Measurements from ENCODE around the gene WDFY4. TPM values are rescaled to one million over a fixed set of nuclear protein-coding genes. Genes with fewer than 3 reads are reported as not detected.
"Not testable (repeated sequence)": the region's sequence is repeated elsewhere in the genome, so short reads cannot be mapped to it uniquely, and the experiment has no call there.

WDFY4 gene, protein sequence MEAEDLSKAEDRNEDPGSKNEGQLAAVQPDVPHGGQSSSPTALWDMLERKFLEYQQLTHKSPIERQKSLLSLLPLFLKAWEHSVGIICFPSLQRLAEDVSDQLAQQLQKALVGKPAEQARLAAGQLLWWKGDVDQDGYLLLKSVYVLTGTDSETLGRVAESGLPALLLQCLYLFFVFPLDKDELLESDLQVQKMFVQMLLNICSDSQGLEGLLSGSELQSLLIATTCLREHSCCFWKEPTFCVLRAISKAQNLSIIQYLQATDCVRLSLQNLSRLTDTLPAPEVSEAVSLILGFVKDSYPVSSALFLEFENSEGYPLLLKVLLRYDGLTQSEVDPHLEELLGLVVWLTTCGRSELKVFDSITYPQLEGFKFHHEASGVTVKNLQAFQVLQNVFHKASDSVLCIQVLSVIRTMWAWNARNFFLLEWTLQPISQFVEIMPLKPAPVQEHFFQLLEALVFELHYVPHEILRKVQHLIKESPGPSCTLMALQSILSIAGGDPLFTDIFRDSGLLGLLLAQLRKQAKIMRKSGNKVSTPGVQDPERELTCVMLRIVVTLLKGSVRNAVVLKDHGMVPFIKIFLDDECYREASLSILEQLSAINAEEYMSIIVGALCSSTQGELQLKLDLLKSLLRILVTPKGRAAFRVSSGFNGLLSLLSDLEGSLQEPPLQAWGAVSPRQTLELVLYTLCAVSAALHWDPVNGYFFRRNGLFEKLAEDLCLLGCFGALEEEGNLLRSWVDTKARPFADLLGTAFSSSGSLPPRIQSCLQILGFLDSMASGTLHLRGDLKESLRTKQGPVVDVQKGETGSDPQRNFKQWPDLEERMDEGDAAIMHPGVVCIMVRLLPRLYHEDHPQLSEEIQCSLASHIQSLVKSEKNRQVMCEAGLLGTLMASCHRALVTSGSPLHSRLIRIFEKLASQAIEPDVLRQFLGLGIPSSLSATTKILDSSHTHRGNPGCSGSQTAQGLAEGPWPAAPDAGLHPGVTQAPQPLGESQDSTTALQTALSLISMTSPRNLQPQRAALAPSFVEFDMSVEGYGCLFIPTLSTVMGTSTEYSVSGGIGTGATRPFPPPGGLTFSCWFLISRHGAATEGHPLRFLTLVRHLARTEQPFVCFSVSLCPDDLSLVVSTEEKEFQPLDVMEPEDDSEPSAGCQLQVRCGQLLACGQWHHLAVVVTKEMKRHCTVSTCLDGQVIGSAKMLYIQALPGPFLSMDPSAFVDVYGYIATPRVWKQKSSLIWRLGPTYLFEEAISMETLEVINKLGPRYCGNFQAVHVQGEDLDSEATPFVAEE (N-terminal part only)
- 0.16 TPM in 1 of 2 replicates, not detected in the other for total RNA-seq (2014; rRNA removed; shearing (Covaris generic))

DNA sequence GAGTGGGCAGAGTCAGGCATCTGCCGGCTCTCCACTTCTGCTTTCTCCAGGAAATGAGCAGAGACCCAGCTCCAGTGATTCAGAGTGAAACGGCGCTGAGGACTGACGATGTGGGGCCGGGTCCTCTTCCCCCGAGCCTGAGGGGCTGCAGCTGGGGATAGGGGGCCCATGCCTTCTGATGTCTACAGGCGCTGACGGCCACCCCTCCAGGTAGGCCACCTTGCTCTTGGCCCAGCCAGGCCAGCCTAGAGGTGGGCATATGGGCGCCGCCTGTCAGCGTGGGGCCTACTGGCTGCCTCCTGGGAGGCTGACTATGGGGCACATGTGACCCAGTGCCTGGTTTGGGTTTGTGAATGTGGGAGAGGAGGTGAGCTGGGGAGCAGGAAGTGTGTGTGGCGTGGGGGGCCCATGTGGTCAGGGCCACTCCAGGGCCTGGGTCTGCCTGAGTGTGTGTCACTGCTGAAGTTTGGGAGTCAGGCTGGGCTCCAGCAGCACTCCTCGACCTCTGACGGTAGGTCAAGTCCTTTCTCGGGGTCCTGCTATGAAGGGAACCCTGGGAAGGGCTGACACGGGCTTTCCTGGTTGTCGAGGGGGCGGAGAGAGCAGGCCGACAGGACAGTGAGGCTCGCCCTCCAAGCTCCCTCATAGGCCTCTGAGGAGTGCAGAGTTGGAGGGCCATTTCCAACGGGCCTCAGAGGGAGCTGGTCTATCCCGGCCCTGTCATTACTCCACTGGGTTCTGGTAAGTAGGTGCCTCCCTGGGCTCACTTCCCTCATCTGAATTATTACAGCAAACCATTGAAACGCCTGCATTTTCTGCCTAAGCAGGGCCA, at the start of gene WDFY4:
TSS of gene WDFY4 (plus strand) at position 82 of the 832 bp plus-strand sequence. CDS start 24,860 bp downstream, outside the sequence.
- H3K27me3 ChIP-seq (replicated peaks) = 0 out of 2 replicates have a peak, but pooled peaks cover 3% of the 10 kb centered on the region
- H3K9me3 ChIP-seq (replicated peaks) = no peaks in the 10 kb centered on the region
- H3K4me1 ChIP-seq (replicated peaks) = no peaks in the 10 kb centered on the region
- H3K27ac ChIP-seq = no peak within 1 kb of the TSS
- no peak within 1 kb of the TSS for H3K4me3 ChIP-seq
- no peak for DNase-seq (ENCODE audit: low read depth in 1 of 2, low spot score in 2 of 2)
- H3K36me3 ChIP-seq = no peaks in the 10 kb centered on the region

DNA sequence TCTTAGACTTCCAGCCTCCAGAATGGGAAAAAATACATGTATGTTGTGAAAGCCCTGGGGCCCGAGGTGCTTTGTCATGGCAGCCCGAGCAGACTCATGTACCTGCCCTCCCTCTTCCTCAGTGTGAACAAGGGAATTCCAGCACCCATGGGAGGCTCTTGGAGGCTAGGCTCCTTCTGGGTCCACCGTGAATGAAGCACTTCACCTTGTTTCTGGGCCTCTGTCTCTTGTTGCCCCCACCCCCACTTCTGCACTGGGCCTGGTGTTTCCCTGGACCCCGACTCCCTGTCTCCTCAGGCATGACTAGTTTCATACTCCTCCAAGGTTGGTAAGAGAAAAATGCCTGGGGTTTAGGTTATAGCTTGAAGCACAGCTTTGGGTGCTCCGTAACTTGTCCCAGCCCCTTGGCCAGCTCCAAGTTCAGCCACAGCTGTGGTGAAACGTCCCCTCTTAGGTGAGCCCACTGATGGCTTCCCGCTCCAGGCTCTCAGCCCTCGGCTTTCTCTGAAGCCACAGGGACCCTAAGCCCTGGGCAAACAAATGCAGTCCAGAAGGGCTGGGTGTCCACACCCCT, 49.6 kb upstream of the WDFY4 start:
- no peak for DNase-seq (ENCODE audit: low read depth in 1 of 2, low spot score in 2 of 2)
- no peak overlapping the region for H3K27ac ChIP-seq
- no peaks in the 10 kb centered on the region for H3K4me1 ChIP-seq (replicated peaks)
- no peak overlapping the region for H3K4me3 ChIP-seq
- no peaks in the 10 kb centered on the region for H3K9me3 ChIP-seq (replicated peaks)
- H3K27me3 ChIP-seq (replicated peaks) = no peaks in the 10 kb centered on the region
- no peaks in the 10 kb centered on the region for H3K36me3 ChIP-seq

DNA sequence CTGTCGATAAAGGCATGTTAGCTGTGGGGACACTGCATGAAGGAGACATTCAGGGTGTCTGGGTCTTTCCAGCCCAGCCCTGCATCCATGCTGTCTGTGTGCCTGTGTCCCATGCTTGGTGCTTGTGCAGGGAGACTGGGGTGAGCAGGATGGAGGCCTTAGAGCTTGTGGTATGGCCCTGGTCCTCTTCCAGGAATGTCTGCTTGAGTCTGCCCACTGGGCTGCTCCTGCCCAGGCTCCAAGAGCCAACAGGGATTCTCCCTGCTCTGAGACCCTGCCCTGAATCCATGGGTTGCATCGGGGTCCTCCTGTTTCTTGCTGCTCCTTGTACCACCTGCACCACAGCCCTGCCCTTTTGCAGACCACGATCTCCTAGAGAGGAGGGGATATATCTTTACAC, 48.4 kb upstream of the WDFY4 start:
- Histone ChIP-seq H3K36me3 (no peaks in the 10 kb centered on the region), H3K27me3 (replicated peaks) (no peaks in the 10 kb centered on the region), H3K27ac (no peak overlapping the region), H3K4me3 (no peak overlapping the region), H3K4me1 (replicated peaks) (no peaks in the 10 kb centered on the region), H3K9me3 (replicated peaks) (no peaks in the 10 kb centered on the region)
- DNase-seq (ENCODE audit: low read depth in 1 of 2, low spot score in 2 of 2) = no peak

DNA sequence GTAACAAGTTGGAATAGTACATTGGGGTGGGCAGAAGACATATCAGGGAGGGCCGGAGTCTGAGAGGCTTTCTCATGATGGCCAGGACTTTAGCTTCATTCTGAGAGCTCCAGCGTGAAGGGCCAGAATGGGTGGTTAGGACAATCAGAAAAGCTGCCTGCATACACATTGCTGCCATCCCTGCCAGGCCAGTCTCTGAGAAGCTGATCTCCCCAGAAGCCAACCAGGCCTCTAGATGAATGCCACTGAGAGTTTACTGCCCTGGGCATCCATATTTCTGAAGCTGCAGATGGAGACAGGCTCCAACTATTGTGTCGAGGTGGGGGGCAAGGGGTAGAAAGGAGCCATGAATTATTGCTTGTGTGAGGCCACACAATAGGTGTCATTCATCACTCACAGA, 47.8 kb upstream of the WDFY4 start:
- DNase-seq (ENCODE audit: low read depth in 1 of 2, low spot score in 2 of 2) = no peak
- H3K4me3 ChIP-seq = no peak overlapping the region
- H3K4me1 ChIP-seq (replicated peaks) = no peaks in the 10 kb centered on the region
- no peaks in the 10 kb centered on the region for H3K9me3 ChIP-seq (replicated peaks)
- H3K36me3 ChIP-seq = no peaks in the 10 kb centered on the region
- H3K27ac ChIP-seq = no peak overlapping the region
- no peaks in the 10 kb centered on the region for H3K27me3 ChIP-seq (replicated peaks)

DNA sequence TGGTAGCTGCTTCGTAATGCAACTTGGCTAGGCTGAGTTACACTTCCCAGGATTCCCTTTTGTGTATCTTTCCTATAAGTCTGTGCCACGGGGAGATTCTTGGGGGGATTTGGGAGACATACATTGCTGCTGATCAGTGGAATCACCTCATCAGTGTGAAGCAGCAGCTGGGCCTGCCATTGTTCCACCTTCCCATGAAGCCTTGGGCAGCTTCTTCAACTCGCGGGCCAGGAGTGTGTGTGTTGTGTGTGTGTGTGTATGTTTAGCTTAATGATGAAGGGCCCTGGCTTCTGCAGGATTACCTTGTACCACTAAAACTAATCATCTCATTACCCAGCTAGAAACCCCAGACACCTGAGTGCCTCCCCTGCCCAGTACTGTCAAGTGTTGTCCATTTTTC, 46.5 kb upstream of the WDFY4 start:
- Histone ChIP-seq H3K27ac (no peak overlapping the region), H3K4me1 (replicated peaks) (no peaks in the 10 kb centered on the region)

DNA sequence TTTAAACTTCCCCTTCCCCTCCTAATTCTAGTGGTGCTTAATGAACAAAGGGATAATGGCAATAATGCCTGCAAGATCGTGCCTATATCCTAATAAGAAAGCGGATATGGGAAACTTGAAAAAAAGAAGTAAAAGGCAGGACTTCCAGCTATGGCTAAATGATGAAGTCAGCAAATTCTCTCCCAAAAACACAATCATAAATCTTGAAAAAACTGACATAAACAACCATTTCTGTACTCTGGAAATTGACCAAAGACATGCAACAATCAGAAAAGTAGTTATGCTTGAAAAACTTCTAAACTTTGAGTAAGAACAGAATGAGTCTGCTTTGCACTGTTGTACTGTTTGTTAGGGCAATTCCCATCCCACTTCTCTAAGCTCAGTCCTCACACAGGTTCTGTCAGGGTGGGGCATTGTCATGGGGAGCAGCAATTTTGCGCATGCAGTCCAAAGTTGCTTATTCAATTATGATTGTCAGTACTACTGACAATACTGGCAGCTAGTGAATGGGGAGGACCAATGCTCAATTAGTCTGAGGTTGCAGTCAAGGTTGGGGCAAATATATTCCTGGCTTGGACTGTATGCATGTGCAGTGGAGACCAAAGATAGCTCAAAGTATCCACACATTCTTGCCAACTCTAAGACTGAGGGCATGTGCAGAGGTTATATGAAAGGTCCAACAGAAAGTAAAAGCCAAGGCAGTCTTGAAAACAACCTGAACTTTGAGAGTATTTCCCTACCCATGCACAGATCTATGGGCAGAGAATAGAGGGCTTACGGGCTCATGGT, 45.7 kb upstream of the WDFY4 start:
- no peak overlapping the region for H3K4me3 ChIP-seq
- no peaks in the 10 kb centered on the region for H3K27me3 ChIP-seq (replicated peaks)
- no peak overlapping the region for H3K27ac ChIP-seq
- H3K36me3 ChIP-seq = no peaks in the 10 kb centered on the region
- no peaks in the 10 kb centered on the region for H3K4me1 ChIP-seq (replicated peaks)
- no peaks in the 10 kb centered on the region for H3K9me3 ChIP-seq (replicated peaks)
- DNase-seq (ENCODE audit: low read depth in 1 of 2, low spot score in 2 of 2) = no peak

More for the DNA sequence above, 46.5 kb upstream of the WDFY4 start:
- no peaks in the 10 kb centered on the region for H3K27me3 ChIP-seq (replicated peaks)
- no peaks in the 10 kb centered on the region for H3K9me3 ChIP-seq (replicated peaks)
- no peak overlapping the region for H3K4me3 ChIP-seq
- no peak for DNase-seq (ENCODE audit: low read depth in 1 of 2, low spot score in 2 of 2)
- no peaks in the 10 kb centered on the region for H3K36me3 ChIP-seq

DNA sequence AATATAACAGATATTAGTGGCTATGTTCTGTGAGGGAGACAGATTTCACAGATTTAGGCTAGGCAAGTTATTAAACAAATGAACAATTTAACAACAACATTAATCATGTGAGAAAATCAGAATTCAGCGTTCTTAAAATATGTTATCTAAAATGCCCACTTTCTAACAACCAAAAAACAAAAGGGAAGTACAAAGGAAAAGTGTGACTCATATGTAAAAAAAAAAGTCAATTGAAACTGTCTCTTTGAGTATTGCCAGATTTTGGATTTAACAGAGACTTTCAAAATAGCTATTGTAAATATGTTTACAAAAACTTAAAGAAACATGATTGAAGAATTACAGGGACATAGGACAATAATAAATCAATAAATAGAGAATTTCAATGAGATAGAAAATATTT, 45.0 kb upstream of the WDFY4 start:
- Histone ChIP-seq H3K9me3 (replicated peaks) (no peaks in the 10 kb centered on the region), H3K27me3 (replicated peaks) (no peaks in the 10 kb centered on the region), H3K4me3 (no peak overlapping the region), H3K36me3 (no peaks in the 10 kb centered on the region), H3K4me1 (replicated peaks) (no peaks in the 10 kb centered on the region), H3K27ac (no peak overlapping the region)
- DNase-seq (ENCODE audit: low read depth in 1 of 2, low spot score in 2 of 2) = no peak

DNA sequence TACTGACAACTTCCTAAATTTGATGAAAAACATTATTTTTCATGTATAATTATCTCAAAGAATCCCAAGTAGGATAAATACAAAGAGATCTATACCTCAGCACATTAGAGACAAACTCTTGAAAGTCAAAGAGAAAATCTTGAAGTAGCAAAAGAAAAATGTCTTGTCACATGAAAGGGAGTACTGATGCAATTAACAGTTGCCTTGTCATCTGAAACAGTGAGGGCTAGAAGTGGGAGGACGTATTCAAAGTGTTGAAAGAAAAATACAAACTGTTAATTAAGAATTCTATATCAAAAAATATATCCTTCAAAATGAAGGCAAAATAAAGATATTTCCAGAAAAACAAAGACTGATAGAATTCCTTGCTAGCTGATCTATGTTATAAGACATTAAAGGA, 44.3 kb upstream of the WDFY4 start:
- no peak overlapping the region for H3K27ac ChIP-seq
- H3K36me3 ChIP-seq = no peaks in the 10 kb centered on the region
- no peaks in the 10 kb centered on the region for H3K27me3 ChIP-seq (replicated peaks)
- no peaks in the 10 kb centered on the region for H3K4me1 ChIP-seq (replicated peaks)
- H3K4me3 ChIP-seq = no peak overlapping the region
- H3K9me3 ChIP-seq (replicated peaks) = no peaks in the 10 kb centered on the region
- DNase-seq (ENCODE audit: low read depth in 1 of 2, low spot score in 2 of 2) = no peak

DNA sequence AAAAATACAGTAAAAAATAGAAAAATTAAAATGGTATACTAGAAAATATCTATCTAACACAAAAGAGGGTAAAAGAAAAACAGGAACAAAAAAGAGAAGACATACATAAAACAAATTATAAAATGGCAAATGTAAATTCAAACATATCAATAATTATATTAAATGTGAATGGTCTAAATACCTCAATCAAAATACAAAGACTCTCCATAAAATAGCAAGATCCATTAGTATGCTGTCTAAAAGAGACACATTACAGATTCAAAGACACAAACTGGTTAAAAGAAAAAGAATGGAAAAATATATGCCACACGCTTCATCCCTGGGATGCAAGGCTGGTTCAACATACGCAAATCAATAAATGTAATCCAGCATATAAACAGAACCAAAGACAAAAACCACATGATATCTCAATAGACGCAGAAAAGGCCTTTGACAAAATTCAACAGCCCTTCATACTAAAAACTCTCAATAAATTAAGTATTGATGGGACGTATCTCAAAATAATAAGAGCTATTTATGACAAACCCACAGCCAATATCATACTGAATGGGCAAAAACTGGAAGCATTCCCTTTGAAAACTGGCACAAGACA, 43.5 kb upstream of the WDFY4 start:
- H3K4me1 ChIP-seq (replicated peaks); H3K9me3 ChIP-seq (replicated peaks); H3K36me3 ChIP-seq; H3K4me3 ChIP-seq; H3K27ac ChIP-seq; DNase-seq (ENCODE audit: low read depth in 1 of 2, low spot score in 2 of 2); H3K27me3 ChIP-seq (replicated peaks): not testable (repeated sequence)

DNA sequence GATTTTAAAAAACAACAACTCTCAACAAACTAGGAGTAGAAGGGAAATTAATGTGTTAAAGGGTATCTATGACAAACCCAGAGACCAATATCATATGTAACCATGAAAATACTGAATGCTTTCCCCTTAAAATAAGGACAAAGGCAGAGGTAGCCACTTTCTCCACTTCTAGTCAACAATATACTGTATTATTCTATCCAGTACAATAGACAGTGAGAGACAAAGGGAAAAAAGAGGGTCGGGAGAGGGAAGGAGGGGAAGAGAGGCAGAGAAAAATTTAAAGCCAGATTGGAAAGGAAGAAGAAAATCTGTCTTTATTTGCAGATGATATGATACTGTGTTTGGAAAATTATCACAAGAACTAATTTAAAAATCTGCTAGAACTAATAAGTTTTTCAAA, 39.1 kb upstream of the WDFY4 start:
- Histone ChIP-seq H3K27me3 (replicated peaks) (0 out of 2 replicates have a peak, but pooled peaks cover 4% of the 10 kb centered on the region), H3K4me3 (no peak overlapping the region), H3K36me3 (no peaks in the 10 kb centered on the region), H3K27ac (no peak overlapping the region), H3K4me1 (replicated peaks) (no peaks in the 10 kb centered on the region), H3K9me3 (replicated peaks) (no peaks in the 10 kb centered on the region)
- DNase-seq (ENCODE audit: low read depth in 1 of 2, low spot score in 2 of 2) = no peak

DNA sequence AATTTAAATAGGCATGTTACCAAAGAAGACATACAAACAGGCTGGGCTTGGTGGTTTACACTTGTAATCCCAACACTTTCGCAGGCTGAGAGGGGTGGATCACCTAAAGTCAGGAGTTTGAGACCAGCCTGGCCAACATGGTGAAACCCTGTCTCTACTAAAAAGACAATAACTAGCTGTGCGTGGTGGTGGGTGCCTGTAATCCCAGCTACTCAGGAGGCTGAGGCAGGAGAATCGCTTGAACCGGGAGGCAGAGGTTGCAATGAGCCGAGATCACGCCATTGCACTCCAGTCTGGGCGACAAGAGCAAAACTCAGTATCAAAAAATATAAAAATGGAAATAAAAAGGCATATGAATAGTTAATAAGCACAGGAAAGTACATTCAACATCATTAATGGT, 37.6 kb upstream of the WDFY4 start:
- H3K27me3 ChIP-seq (replicated peaks); H3K27ac ChIP-seq; H3K9me3 ChIP-seq (replicated peaks); DNase-seq (ENCODE audit: low read depth in 1 of 2, low spot score in 2 of 2); H3K4me1 ChIP-seq (replicated peaks); H3K36me3 ChIP-seq; H3K4me3 ChIP-seq: not testable (repeated sequence)

Measured in SJSA1 (cell line).